ENCODE measurements around the gene TCAP. TPM values are rescaled to one million over a fixed set of nuclear protein-coding genes. Genes with fewer than 3 reads are reported as not detected.

The TCAP gene
- total RNA-seq, 1 donor, result 0.36 TPM

DNA sequence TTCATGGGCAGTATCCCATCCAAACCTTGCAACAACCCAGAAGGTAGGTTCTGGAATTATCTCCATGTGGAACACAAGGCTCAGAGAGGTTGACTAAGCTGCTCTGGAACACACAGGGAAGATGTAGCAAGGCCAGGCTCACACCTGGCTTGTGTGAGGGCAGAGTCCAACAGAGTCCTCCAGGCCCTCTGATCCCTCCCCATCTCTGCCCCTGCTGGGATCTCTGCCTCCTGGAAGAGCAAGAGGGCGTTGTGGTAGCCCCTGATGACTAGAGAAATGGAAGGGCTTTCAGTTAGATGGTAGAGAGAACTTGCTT, 45.4 kb upstream of the TCAP start:
- Histone ChIP-seq H3K9me3 (ENCODE audit: low read depth, low read length) (no peaks in the 10 kb centered on the region), H4K20me1 (ENCODE audit: insufficient read depth, low read length) (peaks cover 4% of the 10 kb centered on the region), H3K27me3 (ENCODE audit: insufficient read depth, low read length) (peaks cover 21% of the 10 kb centered on the region), H3K4me1 (ENCODE audit: insufficient read depth, low read length) (peaks cover 5% of the 10 kb centered on the region), H3K36me3 (ENCODE audit: insufficient read depth, low read length) (no peaks in the 10 kb centered on the region), H3K79me2 (ENCODE audit: insufficient read depth, low read length) (no peaks in the 10 kb centered on the region), H3K4me2 (ENCODE audit: insufficient read depth, low read length) (no peak overlapping the region), H2AFZ (ENCODE audit: low read length) (no peak overlapping the region), H3K27ac (ENCODE audit: low read depth, low read length) (no peak overlapping the region), H3K4me3 (ENCODE audit: insufficient read depth, low read length) (no peak overlapping the region)
- no peak for TF ChIP-seq CTCF (IDR thresholded peaks at IDR 0.05; ENCODE audit: extremely low read depth, low read depth, low read length)
- DNase-seq (ENCODE audit: insufficient read length, low spot score, missing footprints), result no peak

DNA sequence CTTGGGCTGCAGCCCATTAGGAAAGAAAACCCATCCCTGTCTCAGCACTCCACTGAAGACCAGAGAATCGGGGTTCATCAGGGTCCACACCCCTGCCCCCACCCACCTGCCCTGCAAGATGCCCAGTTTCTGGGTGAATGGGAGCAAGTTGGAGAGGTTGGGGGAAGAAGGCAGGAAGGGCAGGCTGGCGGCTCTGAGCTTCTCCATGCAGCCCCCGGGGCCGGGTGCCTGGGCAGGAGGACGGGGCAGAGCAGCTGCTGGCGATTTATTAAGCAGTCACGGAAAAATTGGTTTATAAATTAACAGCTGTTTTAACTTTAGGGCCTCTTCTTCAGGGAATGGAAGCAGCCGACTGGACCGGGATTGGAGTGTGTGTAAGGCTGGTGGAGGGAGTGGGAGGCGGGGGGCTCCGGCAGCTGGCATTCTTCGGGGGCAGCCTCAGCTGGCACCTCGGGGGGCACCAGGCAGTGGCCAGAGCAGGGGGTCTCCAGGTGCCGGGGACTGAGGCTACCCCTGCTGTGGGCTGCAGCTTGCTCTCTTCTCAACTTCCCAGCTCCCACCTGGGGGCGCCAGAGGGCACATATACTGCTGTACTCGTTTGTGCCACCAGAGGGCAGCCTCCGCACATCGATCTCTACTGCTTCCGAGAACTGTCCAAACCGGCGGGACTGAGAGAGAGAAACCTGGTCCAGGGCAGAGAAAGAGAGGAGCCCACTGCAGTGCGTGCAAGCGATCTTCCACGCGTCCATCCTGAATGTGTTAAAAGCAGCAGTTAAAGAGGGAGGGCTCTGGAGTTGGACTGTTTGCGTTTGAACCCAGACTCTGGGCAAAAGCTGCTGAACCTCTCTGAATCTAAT, 43.4 kb upstream of the TCAP start:
- Histone ChIP-seq H2AFZ (ENCODE audit: low read length) (peak overlapping the region; percentile 70), H3K4me2 (ENCODE audit: insufficient read depth, low read length) (peak overlapping the region; percentile 81)

DNA sequence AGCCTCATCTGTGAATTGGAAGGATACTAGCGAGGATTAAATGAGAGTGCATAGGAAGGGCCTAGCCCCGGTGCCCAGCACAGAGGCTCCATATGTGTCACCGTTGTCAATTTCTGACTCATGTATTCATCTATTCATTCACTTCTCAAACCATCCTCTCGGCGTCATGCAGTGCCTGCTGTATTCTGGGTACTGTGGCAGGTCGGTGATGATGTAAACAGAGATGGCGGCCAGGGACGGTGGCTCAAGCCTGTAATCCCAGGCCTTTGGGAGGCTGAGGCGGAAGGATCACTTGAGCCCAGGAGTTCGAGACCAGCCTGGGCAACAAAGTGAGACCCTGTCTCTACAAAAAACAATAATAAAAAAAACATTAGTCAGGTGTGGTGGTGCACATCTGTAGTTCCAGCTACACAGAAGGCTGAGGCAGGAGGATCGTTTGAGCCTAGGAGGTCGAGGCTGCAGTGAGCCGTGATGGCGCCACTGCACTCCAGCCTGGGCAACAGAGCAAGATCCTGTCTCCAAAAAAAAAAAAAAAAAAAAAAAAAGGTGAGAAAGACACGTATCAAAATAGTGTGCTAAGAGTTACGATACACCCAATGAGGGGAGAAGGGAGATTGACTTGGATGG, 42.7 kb upstream of the TCAP start:
- H3K4me3 ChIP-seq (ENCODE audit: insufficient read depth, low read length), result peak overlapping the region; percentile 44
- H3K4me1 ChIP-seq (ENCODE audit: insufficient read depth, low read length), result peaks cover 5% of the 10 kb centered on the region
- H3K4me2 ChIP-seq (ENCODE audit: insufficient read depth, low read length), result peak overlapping the region; percentile 81

More for the DNA sequence above, 43.4 kb upstream of the TCAP start:
- H3K9me3 ChIP-seq (ENCODE audit: low read depth, low read length), result no peaks in the 10 kb centered on the region
- peaks cover 5% of the 10 kb centered on the region for H3K4me1 ChIP-seq (ENCODE audit: insufficient read depth, low read length)
- no peaks in the 10 kb centered on the region for H3K36me3 ChIP-seq (ENCODE audit: insufficient read depth, low read length)
- H3K27ac ChIP-seq (ENCODE audit: low read depth, low read length), result no peak overlapping the region
- H4K20me1 ChIP-seq (ENCODE audit: insufficient read depth, low read length), result peaks cover 4% of the 10 kb centered on the region
- peaks cover 30% of the 10 kb centered on the region for H3K27me3 ChIP-seq (ENCODE audit: insufficient read depth, low read length)
- peak; percentile 98 for DNase-seq (ENCODE audit: insufficient read length, low spot score, missing footprints)
- peak; percentile 100 for TF ChIP-seq CTCF (IDR thresholded peaks at IDR 0.05; ENCODE audit: extremely low read depth, low read depth, low read length)
- H3K79me2 ChIP-seq (ENCODE audit: insufficient read depth, low read length), result no peaks in the 10 kb centered on the region
- H3K4me3 ChIP-seq (ENCODE audit: insufficient read depth, low read length), result peak overlapping the region; percentile 44

More for the DNA sequence above, 42.7 kb upstream of the TCAP start:
- Histone ChIP-seq H3K9me3 (ENCODE audit: low read depth, low read length) (no peaks in the 10 kb centered on the region), H2AFZ (ENCODE audit: low read length) (peak overlapping the region; percentile 70), H3K36me3 (ENCODE audit: insufficient read depth, low read length) (no peaks in the 10 kb centered on the region), H3K27ac (ENCODE audit: low read depth, low read length) (no peak overlapping the region), H4K20me1 (ENCODE audit: insufficient read depth, low read length) (peaks cover 4% of the 10 kb centered on the region), H3K79me2 (ENCODE audit: insufficient read depth, low read length) (no peaks in the 10 kb centered on the region), H3K27me3 (ENCODE audit: insufficient read depth, low read length) (peaks cover 37% of the 10 kb centered on the region)
- DNase-seq (ENCODE audit: insufficient read length, low spot score, missing footprints), result no peak
- TF ChIP-seq CTCF (IDR thresholded peaks at IDR 0.05; ENCODE audit: extremely low read depth, low read depth, low read length), result no peak
